ENCODE data around the gene DCAF6.

Gene DCAF6

DNA sequence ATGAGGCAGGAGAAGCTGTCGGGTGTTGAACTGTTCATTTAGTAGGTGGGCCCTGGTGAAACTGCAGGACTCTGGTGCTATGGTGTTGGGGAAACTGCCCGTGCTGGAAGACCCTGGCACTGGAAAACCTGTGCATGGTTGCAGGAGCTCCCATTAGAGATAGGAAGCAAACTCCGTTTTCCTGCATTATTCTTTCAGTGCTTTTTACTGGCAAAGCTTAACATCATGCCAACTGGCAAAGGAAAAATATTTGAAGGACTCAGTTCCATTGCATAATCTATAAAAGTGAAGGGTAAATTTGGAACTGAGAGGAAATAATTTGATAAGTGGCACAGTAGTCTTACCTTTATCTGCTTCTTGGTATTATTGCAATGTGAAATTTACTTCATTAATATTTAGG, 32.1 kb downstream of the DCAF6 start:
- no peak for DNase-seq

DNA sequence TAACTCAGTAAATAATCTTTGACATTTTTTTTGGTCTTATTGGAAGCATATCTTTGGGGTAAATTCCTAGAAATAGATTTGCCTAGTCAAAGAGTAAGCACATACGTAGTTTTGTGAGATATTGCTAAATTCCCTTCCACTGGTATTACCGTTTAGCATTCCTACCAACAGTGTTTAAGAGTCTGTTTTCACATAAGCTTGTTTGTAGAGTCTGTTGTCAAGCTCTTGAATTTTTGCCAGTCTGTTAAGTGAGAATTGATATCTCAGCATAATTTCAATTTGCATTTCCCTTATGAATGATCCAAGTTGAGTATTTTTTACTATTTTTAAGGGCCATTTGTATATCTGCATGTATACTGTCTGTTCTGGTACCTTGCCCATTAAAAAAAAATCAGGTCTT, 37.3 kb downstream of the DCAF6 start:
- no peak for DNase-seq

DNA sequence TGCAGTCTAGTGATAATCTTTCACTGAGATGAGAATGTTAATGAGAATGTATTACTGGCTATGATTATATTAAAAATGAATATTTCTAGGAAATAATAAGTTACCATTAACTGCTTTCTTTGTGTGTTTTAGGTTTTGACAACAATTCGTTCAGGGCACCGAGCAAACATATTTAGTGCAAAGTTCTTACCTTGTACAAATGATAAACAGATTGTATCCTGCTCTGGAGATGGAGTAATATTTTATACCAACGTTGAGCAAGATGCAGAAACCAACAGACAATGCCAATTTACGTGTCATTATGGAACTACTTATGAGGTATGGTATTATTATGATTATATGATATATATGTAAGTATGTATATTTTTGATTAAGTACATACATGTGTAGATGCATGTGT, 38.2 kb downstream of the DCAF6 start:
- no peak for DNase-seq

GRCh38 chr1:167977245-167977644, 40.8 kb downstream of the DCAF6 start:
- DNase-seq: no peak

DNA sequence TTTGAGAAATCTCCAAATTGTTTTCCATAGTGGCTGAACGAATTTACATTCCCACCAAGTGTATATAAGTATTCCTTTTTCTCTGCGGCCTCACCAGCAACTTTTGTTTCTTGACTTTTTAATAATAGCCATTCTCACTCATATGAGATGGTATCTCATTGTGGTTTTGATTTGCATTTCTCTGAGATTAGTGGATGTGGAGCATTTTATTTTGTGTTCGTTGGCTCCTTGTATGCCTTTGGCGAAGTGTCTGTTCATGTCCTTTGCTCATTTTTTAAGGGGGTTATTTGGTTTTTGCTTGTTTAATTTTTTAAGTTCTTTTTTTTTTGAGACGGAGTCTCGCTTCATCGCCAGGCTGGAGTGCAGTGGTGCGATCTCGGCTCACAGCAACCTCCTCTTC, 45.5 kb downstream of the DCAF6 start:
- no peak for DNase-seq

DNA sequence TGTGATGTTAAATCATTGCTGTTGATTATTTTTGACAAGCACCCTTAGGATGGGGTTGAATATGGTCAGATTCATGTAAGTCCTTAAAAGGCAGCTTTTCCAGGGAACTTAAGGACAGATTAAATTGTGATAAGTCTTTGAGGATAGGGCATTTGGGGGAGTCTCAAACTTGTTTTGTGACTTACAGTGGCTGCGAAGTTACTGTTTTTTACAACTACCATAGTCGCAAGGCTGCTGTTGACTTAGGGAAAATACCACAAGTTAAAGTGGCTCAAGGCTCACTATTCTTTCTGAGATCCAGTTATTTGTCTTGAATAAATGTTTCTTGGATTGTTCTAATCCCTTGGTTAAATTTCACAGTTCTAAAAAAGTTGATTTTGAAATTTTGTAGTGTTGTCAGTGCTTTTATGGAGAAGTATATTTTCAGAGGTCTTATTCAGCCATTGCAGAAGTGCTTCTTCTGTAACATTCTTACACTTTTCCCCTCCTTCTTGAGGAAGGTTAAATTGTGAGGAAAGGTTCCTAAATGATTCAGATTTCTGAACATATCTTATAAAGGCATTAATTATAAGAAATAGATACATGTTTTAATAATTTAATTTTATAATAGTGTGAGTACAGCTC, 47.4 kb downstream of the DCAF6 start:
- DNase-seq: no peak

DNA sequence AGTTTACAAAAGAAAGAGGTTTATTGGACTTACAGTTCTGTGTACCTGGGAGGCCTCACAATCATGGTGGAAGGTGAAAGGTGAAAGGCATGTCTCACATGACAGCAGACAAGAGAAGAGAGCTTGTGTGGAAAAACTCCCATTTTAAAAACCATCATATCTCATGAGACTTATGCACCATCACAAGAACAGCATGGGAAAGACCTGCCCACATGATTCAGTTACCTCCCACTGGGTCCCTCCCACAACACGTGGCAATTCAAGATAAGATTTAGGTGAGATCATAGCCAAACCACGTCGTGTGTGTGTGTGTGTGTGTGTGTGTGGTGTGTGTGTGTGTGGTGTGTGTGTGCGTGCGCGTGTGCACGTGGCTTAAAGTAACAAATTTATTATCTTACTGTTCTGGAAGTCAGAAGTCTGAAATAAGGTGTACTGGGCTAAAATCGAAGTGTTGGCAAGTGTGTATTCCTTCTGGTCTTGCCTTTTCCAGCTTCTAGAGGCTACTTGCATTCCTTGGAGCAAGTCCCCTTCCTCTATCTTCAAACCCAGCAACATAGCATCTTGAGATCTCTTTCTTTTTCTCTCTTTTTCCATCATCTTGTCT, 48.5 kb downstream of the DCAF6 start:
- no peak for DNase-seq

GRCh38 chr1:167987174-167987573, 50.7 kb downstream of the DCAF6 start:
- DNase-seq: no peak

DNA sequence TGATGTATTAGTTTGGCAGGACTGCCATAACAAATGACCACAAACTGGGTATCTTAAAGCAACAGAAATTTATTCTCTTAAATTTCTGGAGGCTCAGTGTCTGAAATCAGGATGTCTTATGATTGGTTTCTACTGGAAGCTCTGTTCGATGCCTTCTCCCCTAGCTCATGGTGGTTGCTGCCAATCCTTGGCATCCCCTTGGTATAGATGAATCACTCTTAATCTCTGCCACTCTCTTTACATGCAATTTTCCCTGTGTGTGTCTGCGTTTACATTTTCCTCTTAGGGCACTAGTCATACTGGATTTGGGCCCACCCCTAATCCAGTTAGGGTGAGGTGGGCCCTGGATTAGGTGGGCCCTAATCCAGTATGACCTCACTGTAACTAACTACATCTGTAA, 55.1 kb downstream of the DCAF6 start:
- DNase-seq: no peak

DNA sequence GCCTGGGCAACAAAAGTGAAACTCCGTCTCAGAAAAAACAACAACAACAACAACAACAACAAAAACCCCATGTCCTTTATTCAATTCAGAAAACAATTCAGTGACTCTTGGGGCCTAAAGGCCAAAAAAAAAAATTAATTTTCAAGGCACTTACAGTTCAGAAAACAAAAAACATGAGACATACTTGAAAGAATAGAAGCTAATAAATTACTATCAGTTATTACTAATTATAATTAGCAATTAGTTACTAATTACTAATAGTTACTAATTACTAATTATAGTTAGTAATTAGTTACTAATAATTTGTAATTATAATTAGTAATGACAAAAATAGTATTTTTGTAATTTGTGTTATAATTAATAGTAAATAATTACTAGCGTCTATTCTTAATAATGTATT, 57.2 kb downstream of the DCAF6 start:
- DNase-seq: no peak

DNA sequence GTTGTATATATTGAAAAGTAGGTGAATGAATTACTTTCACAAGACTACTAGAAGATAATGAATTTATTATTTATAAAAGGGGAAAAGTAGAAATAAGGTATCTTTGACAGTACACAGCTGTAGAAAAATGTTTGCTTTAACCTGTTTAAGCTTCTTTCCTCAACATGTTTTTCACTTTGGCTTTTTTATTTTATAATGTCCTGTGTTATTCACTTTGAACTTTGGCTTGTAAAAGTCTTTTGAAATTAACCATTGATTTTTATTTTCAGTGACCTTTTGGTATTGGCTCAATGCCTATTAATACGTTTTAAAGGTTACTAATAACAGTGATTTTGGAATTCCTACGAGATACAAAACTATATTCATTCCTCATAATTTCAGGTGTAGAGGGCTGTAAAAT, 58.1 kb downstream of the DCAF6 start:
- no peak for DNase-seq

GRCh38 chr1:167995038-167995437, 58.6 kb downstream of the DCAF6 start:
- DNase-seq: no peak

DNA sequence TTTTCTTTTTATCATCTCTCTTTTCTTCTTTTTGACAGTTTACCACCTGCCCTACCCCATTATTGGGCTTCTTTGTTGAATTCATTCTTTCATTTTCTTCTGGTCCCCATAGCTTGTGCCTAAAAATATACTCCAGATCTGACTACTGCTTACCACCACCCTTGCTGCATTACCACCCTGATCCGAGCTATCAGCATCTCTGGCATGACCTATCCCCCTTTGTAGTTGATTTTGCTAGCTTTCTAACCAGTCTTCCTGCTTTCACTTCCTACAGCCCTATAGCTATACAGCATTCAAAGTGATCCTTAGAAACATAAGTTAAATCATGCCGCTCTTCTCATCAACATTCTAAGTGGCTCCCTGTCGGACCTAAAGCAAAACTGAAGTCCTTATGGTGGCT, 59.8 kb downstream of the DCAF6 start:
- no peak for DNase-seq

DNA sequence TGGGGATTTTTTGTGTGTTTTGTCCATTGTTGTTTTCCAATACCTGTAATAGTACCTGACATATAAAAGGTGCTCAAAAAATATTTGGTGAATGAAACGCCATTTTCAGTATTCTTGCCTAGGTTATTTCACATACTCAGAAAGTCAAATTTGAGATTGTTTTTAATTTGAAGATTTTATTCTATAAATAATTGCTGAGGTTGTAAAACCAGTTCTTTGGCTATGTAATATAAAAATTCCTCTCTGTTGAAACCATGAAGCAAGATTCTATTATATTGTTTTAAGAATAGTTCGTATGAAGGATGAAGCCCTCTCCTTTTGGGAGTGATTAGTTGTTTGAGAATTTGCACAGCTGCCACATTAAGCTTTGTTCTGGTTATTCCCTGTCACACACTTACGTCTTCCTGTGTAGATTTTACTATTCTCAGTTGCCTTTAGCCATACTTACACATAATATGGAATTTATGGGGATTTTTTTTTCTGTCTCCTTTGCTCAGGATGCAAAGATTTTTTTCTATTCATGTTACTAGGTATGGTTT, 60.6 kb downstream of the DCAF6 start:
- DNase-seq: no peak

DNA sequence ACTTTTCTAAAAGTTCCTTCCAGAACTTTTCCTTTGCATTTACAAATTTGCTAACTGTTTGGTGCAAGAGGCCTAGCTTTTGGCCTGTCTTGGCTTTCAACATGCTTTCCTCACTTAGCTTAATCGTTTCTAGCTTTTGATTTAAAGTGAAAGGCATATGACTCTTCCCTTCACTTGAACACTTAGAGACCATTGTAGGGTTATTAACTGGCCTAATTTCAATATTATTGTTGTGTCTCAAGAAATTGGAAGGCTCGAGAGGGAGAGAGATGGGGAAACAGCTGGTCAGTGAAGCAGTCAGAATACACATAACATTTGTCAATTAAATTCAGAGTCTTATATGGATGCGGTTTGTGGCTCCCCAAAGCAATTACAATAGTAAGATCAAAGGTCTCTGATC, 63.4 kb downstream of the DCAF6 start:
- DNase-seq: no peak

- DNase-seq: no peak
Measured at GRCh38 chr1:168000656-168001055, 64.2 kb downstream of the DCAF6 start.

DNA sequence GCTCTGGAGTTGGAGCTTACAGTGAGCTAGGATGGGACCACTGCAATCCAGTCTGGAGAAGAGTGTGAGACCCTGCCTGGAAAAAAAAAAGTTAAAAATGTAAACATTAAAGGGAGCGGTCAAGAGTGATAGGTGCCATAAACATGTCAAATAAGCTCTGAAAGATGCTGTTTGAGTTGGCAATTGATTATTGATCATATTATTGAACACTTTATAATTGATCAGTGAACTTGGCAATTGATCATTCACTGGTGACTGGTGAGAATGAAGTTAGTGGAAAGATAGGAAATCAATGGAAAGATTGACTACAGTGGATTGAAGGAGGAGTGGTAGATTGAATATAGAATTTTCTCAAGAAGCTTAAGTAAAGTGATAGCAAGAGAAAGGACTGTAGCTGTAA, 64.7 kb downstream of the DCAF6 start:
- DNase-seq: no peak

GRCh38 chr1:168004531-168004930, 68.0 kb downstream of the DCAF6 start:
- DNase-seq: no peak

DNA sequence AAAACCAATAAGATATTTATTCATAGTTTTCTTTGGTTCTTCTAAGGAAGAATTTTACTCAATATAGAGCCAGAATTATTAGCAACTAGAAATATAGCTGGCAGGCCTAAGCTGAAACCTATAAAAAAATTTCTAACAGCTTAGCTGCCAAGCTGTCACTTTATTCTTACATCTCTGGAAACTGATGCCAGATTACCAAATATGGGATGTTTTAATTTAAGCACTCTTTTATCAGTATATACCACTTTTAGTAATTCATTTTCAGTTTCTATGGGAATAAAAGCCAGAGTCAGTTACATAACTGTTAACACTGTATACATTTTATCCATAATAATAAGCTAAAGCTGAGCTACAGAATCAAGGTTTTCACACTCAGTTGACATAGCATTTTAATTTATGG, 69.0 kb downstream of the DCAF6 start:
- DNase-seq: no peak

DNA sequence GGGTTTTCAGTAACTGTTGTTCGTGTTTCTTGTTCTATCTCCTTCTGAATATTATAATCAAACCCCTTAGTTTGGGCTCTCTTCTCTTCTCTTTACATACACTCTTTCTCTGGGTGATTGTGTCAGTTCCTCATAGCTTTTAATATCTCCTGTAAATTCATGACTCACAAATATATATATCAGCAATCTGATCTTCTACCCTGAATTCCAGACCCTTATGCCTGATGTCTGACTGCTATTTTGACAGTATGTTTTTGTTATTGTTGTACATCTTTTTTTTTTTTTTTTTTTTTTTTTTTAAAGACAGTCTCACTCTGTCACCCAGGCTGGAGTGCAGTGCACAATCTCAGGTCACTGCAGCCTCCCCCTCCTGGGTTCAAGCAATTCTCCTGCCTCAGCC, 71.2 kb downstream of the DCAF6 start:
- DNase-seq: no peak

DNA sequence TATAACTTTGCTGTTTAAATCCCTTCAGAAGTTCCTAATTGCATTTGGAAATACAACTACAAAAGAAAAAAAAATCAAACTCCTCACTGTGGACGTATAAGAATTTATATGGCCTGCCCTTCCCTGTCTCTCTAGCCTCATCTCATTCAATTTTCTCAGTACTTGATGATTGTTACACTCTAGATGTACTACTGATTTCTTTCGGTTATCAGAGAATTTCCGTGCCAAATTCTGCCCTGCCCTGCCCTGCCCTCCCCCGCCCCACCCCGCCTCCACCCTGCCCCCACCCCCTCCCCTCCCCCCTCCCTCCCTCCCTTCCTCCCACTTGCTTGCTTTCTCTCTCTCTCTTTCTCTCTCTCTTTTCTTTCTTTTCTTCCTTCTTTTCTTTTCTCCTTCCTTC, 72.1 kb downstream of the DCAF6 start:
- no peak for DNase-seq

- no peak for DNase-seq
Measured at GRCh38 chr1:168009322-168009721, 72.8 kb downstream of the DCAF6 start.

DNA sequence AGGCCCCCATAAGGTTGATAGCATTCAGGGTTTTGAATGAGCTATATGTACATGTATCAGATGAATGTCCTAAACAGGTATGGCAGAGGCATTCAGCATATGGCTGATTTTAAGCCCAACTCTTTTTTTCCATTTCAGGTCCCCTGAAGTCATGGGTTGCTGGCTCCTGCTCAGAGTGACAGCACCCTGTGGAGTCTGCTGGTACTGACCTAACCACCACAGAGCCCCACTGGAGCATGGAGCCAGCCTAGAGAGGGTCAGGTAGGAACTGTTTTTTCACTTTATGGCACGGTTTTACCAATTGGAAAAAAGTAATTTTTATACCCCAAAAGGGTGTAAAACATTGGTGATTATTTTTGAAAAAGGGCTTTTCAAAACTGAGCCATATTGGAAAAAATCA, 82.9 kb downstream of the DCAF6 start:
- no peak for DNase-seq

GRCh38 chr1:168031198-168031597, 94.7 kb downstream of the DCAF6 start:
- no peak for DNase-seq

- no peak for DNase-seq
Measured at GRCh38 chr1:168031627-168032026, 95.1 kb downstream of the DCAF6 start.

Data from KG1 (cell line).